PC-9 (cell line): ENCODE data around the gene HEMK1. TPM values are rescaled to one million over a fixed set of nuclear protein-coding genes. Genes with fewer than 3 reads are reported as not detected.

Experiments
- Bru-seq: library from RNA; stranded (reverse); fragments of 400-500 nt; gene quantifications from one replicate; lab custom pipeline; 2021; lab: Mats Ljungman, UMichigan
- BruChase-seq, 2 experiments: library from RNA; stranded (reverse); fragments of 400-500 nt; gene quantifications; one replicate each; lab custom pipeline; 2021; lab: Mats Ljungman, UMichigan
- BruUV-seq: library from RNA; stranded (reverse); fragments of 400-500 nt; replicated peaks from 2 replicates; lab custom pipeline; 2021; lab: Mats Ljungman, UMichigan
- CTCF ChIA-PET: fragments of 300-600 bp; sonication (Branson Sonifier 250); formaldehyde crosslinking; loops from one replicate; lab custom pipeline; 2022; ENCODE audit warnings: antibody characterized with exemption; lab: Charles Lee
- POLR2A ChIA-PET: fragments of 300-600 bp; sonication (Branson Sonifier 250); formaldehyde crosslinking; loops from one replicate; lab custom pipeline; 2022; ENCODE audit warnings: antibody characterized with exemption; ENCODE audit not compliant: unreplicated experiment; lab: Charles Lee
- DNase-seq, 2 experiments: peaks; one replicate each; pipeline versions ENCODE4 v3.0.0 to v3.0.0-alpha.2; 2015 to 2022; ENCODE audit warnings: mixed read lengths in 1 of 2
- H2AFZ ChIP-seq: fragments of 200-600 bp; sonication (generic); 2 replicates; pipeline ENCODE4 v1.8.1; 2017; ENCODE audit warnings: antibody characterized with exemption
- H3F3A ChIP-seq: fragments of 200-600 bp; sonication (generic); 2 replicates; pipeline ENCODE4 v1.8.1; 2017; ENCODE audit warnings: antibody characterized with exemption, mild to moderate bottlenecking, low read depth; ENCODE audit not compliant: insufficient read depth
- H3K27ac ChIP-seq: fragments of 200-600 bp; sonication (generic); 2 replicates; pipeline ENCODE4 v1.6.1; 2016; ENCODE audit warnings: mixed run types
- H3K27me3 ChIP-seq: fragments of 200-600 bp; sonication (generic); 2 replicates; pipeline ENCODE4 v1.6.1; 2016; ENCODE audit warnings: low read depth, mixed run types; ENCODE audit not compliant: insufficient read depth
- H3K36me3 ChIP-seq: fragments of 200-600 bp; sonication (generic); 2 replicates; pipeline ENCODE4 v1.6.1; 2016; ENCODE audit warnings: low read depth, mixed run types
- H3K4me1 ChIP-seq: fragments of 200-600 bp; sonication (generic); replicated peaks from 2 replicates; pipeline ENCODE4 v1.6.1; 2016; ENCODE audit warnings: mixed run types; ENCODE audit not compliant: insufficient read depth
- H3K4me2 ChIP-seq: fragments of 200-600 bp; sonication (generic); 2 replicates; pipeline ENCODE4 v1.6.1; 2017; ENCODE audit warnings: mixed run types
- H3K4me3 ChIP-seq: fragments of 200-600 bp; sonication (generic); 2 replicates; pipeline ENCODE4 v1.6.1; 2016; ENCODE audit warnings: mixed run types
- H3K79me2 ChIP-seq: fragments of 200-600 bp; sonication (generic); 2 replicates; pipeline ENCODE4 v1.6.1; 2017; ENCODE audit warnings: low read depth, mixed run types
- H3K9me2 ChIP-seq: fragments of 200-600 bp; sonication (generic); 2 replicates; pipeline ENCODE4 v1.8.1; 2017; ENCODE audit warnings: mild to moderate bottlenecking; ENCODE audit not compliant: insufficient read depth
- H3K9me3 ChIP-seq: fragments of 200-600 bp; sonication (generic); 2 replicates; pipeline ENCODE4 v1.8.1; 2016; ENCODE audit warnings: low read depth; ENCODE audit not compliant: insufficient read depth
- H4K20me1 ChIP-seq: fragments of 200-600 bp; sonication (generic); 2 replicates; pipeline ENCODE4 v1.8.1; 2017; ENCODE audit not compliant: insufficient read depth
- EZH2 ChIP-seq: fragments of 200-600 bp; sonication (generic); IDR thresholded peaks from 2 replicates; pipeline ENCODE4 v1.8.0; 2017; ENCODE audit warnings: antibody characterized with exemption, low read depth
- intact Hi-C: fragments of 100-400 bp; cut with micrococcal nuclease; formaldehyde crosslinking; loops from one replicate; pipeline ENCODE4 v1.10.0; 2022; ENCODE audit not compliant: unreplicated experiment
- long read RNA-seq: library from polyadenylated mRNA; stranded (forward); transcript quantifications from one replicate; pipeline ENCODE4 v2.0.0, GENCODE V29; 2022
- total RNA-seq: library from RNA; stranded (reverse); gene quantifications from 2 replicates; pipeline ENCODE4 v1.2.3, GENCODE V29; 2021
- TF ChIP-seq, protein P1 (sequence below): fragments of 200-600 bp; sonication (generic); conservative IDR thresholded peaks from 2 replicates; pipeline ENCODE4 v1.6.1; 2017; ENCODE audit warnings: mixed run types, antibody characterized with exemption, mild to moderate bottlenecking, moderate library complexity

Gene HEMK1, protein sequence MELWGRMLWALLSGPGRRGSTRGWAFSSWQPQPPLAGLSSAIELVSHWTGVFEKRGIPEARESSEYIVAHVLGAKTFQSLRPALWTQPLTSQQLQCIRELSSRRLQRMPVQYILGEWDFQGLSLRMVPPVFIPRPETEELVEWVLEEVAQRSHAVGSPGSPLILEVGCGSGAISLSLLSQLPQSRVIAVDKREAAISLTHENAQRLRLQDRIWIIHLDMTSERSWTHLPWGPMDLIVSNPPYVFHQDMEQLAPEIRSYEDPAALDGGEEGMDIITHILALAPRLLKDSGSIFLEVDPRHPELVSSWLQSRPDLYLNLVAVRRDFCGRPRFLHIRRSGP
- total RNA-seq (20.6 and 24.2 TPM in 2 replicates), Bru-seq, nascent RNA (percentile 54 among the genes with signal in this experiment), BruChase-seq, experiment 1, labeled RNA remaining after a 2-hour chase (percentile 60 among the genes with signal in this experiment), BruChase-seq, experiment 2, labeled RNA remaining after a 6-hour chase (percentile 57 among the genes with signal in this experiment)
- long read RNA-seq, full-length matches to known transcripts, result 18 of 30 reads
- long read RNA-seq, partial matches to known transcripts, result 3 of 30 reads
- long read RNA-seq, other reads (novel, unspliced or antisense), result 9 of 30 reads

DNA sequence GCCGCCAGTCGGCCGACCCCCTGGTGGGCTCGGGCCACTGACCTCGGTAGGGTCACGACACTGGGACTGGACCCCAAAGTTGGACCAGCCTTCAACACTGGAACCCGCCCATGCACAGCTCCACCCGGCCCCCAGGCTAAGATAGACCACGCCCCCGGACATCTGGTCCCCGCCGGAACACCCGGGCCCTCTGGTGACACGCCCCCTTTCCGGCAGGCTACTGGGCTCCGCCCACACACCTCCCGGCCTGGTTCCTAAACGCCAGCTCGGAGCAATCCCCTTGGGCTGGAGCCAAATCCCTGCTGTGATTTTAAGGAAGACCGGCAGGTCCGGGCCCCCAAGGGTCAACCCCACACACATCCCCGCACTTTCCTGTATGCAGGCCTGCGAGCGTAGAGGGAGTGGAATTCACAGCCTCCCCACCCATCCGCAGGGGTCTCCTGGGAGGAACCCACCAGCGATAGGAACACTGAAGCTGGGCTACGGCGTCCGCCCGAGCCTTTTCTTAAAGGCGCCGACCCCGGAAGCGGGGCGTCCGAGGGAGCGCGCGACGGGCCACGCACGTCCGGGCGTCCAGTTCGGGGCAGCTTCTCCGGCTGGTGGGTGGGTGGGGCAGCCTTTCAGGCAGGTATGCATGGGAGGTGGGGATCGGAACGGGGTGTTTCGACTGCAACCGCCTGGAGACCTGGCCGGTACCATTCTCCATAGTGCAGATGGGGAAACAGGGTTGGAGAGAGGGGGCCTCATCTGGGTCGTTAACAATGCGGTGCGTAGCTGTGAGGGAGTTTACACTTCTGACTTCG is at the start of gene HEMK1:
HEMK1 (plus strand) TSS at position 576 of the 803 bp plus-strand sequence. CDS start 1,583 bp downstream, outside the sequence.
- Histone ChIP-seq H2AFZ (peak within 1 kb of the TSS; percentile 89), H3K27ac (0 out of 2 replicates have a peak within 1 kb of the TSS, but pooled peaks have one; percentile 24), H3K4me1 (peaks cover 13% of the 10 kb centered on the region), H3K27me3 (no peaks in the 10 kb centered on the region), H3K9me3 (no peaks in the 10 kb centered on the region), H3K4me3 (peak within 1 kb of the TSS; percentile 94), H3K36me3 (no peaks in the 10 kb centered on the region), H3K79me2 (peaks cover 11% of the 10 kb centered on the region; the same call in 1 of the 2 replicates), H3F3A (peaks cover 10% of the 10 kb centered on the region; the same call in 1 of the 2 replicates), H4K20me1 (no peaks in the 10 kb centered on the region), H3K4me2 (peak within 1 kb of the TSS; percentile 88), H3K9me2 (no peaks in the 10 kb centered on the region)
- TF ChIP-seq EZH2, result no peak
- TF ChIP-seq, protein P1, sequence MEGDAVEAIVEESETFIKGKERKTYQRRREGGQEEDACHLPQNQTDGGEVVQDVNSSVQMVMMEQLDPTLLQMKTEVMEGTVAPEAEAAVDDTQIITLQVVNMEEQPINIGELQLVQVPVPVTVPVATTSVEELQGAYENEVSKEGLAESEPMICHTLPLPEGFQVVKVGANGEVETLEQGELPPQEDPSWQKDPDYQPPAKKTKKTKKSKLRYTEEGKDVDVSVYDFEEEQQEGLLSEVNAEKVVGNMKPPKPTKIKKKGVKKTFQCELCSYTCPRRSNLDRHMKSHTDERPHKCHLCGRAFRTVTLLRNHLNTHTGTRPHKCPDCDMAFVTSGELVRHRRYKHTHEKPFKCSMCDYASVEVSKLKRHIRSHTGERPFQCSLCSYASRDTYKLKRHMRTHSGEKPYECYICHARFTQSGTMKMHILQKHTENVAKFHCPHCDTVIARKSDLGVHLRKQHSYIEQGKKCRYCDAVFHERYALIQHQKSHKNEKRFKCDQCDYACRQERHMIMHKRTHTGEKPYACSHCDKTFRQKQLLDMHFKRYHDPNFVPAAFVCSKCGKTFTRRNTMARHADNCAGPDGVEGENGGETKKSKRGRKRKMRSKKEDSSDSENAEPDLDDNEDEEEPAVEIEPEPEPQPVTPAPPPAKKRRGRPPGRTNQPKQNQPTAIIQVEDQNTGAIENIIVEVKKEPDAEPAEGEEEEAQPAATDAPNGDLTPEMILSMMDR, result no peak
- DNase-seq, result peak; percentile 82 to 96
- no TSS peak for BruUV-seq
- POLR2A ChIA-PET, result interaction anchor here (0.6 to 1.0 kb wide), 10 partner anchors 22 to 930 kb away, joined by 3 to 10 read pairs (median 5); partner anchors contain the start of genes CYB561D2, MANF and NPRL2
- intact Hi-C loops, result loop anchor here (1.0 kb wide), 1 partner anchor 816 kb away; the partner anchor contains the start of gene MANF
- CTCF ChIA-PET, result interaction anchor here (0.6 to 1.0 kb wide), 4 partner anchors 32 to 270 kb away, joined by 3 to 9 read pairs (median 4); partner anchors contain the start of genes HYAL3, MAPKAPK3 and NAA80

DNA sequence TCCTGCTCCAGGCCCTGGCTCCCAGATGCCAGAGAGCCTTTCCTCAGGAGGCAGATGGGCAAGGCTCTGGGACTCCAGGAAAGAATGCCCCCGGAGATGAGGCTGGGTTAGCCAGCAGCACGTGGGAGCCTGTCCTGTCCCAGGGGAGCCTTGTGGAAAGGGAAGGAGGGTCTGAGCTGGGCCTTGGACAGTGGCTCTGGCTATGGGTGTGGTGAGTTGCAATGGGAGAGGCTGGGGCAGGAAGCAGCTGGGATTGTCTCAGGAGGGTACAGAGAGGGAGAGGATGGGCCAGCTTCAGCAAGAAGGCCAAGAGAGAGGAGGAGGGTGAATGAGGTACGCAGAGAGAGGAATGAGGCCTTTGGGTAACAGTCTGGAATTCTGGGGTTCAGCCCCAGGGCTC is 48.5 kb upstream of the HEMK1 start:
- DNase-seq, result no peak
- H2AFZ ChIP-seq, result no peak overlapping the region
- TF ChIP-seq, protein P1, result no peak
- no peak for TF ChIP-seq EZH2
- no peak overlapping the region for H3K4me2 ChIP-seq
- ChIA-PET POLR2A (no interaction called here), CTCF (no interaction called here)
- no peaks in the 10 kb centered on the region for H3K4me1 ChIP-seq
- no peaks in the 10 kb centered on the region for H3K9me3 ChIP-seq
- peaks cover 48% of the 10 kb centered on the region; the same call in 1 of the 2 replicates for H3K27me3 ChIP-seq
- no peaks in the 10 kb centered on the region for H3K79me2 ChIP-seq
- no peak overlapping the region for H3K4me3 ChIP-seq
- BruUV-seq, result no TSS peak
- no peaks in the 10 kb centered on the region; the same call in 1 of the 2 replicates for H4K20me1 ChIP-seq
- H3K27ac ChIP-seq, result no peak overlapping the region
- no peaks in the 10 kb centered on the region for H3K9me2 ChIP-seq
- no peaks in the 10 kb centered on the region for H3F3A ChIP-seq
- no peaks in the 10 kb centered on the region for H3K36me3 ChIP-seq
- intact Hi-C loops, result no loop called here
